HEK293 (cell line): ENCODE measurements around the gene ZNF692.

Experiments
- ATF2 ChIP-seq: fragments of 450-650 bp; formaldehyde crosslinking; IDR thresholded peaks from 2 replicates; pipeline ENCODE4 v1.5.1; 2016; ENCODE audit warnings: missing biosample characterization, missing genetic modification characterization, low read depth
- CTCF ChIP-seq: fragments of 450-650 bp; formaldehyde crosslinking; IDR thresholded peaks from 2 replicates; pipeline ENCODE4 v1.5.1; 2016; ENCODE audit warnings: missing biosample characterization, missing genetic modification characterization
- KLF1 ChIP-seq: fragments of 450-650 bp; formaldehyde crosslinking; IDR thresholded peaks from 2 replicates; pipeline ENCODE4 v1.5.1; 2016; ENCODE audit warnings: missing biosample characterization, missing genetic modification characterization
- RBAK ChIP-seq: fragments of 450-650 bp; formaldehyde crosslinking; IDR thresholded peaks from 2 replicates; pipeline ENCODE4 v1.5.1; 2016; ENCODE audit warnings: missing biosample characterization, missing genetic modification characterization
- SCRT1 ChIP-seq: fragments of 450-650 bp; formaldehyde crosslinking; IDR thresholded peaks from 2 replicates; pipeline ENCODE4 v1.5.1; 2016; ENCODE audit warnings: missing biosample characterization, missing genetic modification characterization, borderline replicate concordance
- SETDB1 ChIP-seq: IDR thresholded peaks from one replicate; pipeline ENCODE4 v1.6.1; 2017; ENCODE audit warnings: mild to moderate bottlenecking, low read length, moderate library complexity, mixed read lengths; ENCODE audit not compliant: insufficient read length
- SP2 ChIP-seq: fragments of 450-650 bp; formaldehyde crosslinking; IDR thresholded peaks from 2 replicates; pipeline ENCODE4 v1.5.1; 2016; ENCODE audit warnings: missing biosample characterization, missing genetic modification characterization
- SP7 ChIP-seq: fragments of 450-650 bp; formaldehyde crosslinking; IDR thresholded peaks from 2 replicates; pipeline ENCODE4 v1.5.1; 2016; ENCODE audit warnings: missing biosample characterization, missing genetic modification characterization
- ZNF140 ChIP-seq: fragments of 450-650 bp; formaldehyde crosslinking; IDR thresholded peaks from 2 replicates; pipeline ENCODE4 v1.5.1; 2016; ENCODE audit warnings: missing biosample characterization, missing genetic modification characterization
- ZNF335 ChIP-seq: fragments of 450-650 bp; formaldehyde crosslinking; conservative IDR thresholded peaks from 2 replicates; pipeline ENCODE4 v1.5.1; 2016; ENCODE audit warnings: missing biosample characterization, missing genetic modification characterization
- ZNF600 ChIP-seq: fragments of 450-650 bp; formaldehyde crosslinking; IDR thresholded peaks from 2 replicates; pipeline ENCODE4 v1.5.1; 2016; ENCODE audit warnings: missing biosample characterization, missing genetic modification characterization
- ZNF610 ChIP-seq: fragments of 450-650 bp; formaldehyde crosslinking; IDR thresholded peaks from 2 replicates; pipeline ENCODE4 v1.5.1; 2016; ENCODE audit warnings: missing biosample characterization, missing genetic modification characterization, borderline replicate concordance
- ZNF785 ChIP-seq: fragments of 450-650 bp; formaldehyde crosslinking; IDR thresholded peaks from 2 replicates; pipeline ENCODE4 v1.5.1; 2016; ENCODE audit warnings: missing biosample characterization, missing genetic modification characterization
- TF ChIP-seq, protein P1 (sequence below): fragments of 450-650 bp; formaldehyde crosslinking; IDR thresholded peaks from 2 replicates; pipeline ENCODE4 v1.5.1; 2016; ENCODE audit warnings: missing biosample characterization, missing genetic modification characterization

DNA sequence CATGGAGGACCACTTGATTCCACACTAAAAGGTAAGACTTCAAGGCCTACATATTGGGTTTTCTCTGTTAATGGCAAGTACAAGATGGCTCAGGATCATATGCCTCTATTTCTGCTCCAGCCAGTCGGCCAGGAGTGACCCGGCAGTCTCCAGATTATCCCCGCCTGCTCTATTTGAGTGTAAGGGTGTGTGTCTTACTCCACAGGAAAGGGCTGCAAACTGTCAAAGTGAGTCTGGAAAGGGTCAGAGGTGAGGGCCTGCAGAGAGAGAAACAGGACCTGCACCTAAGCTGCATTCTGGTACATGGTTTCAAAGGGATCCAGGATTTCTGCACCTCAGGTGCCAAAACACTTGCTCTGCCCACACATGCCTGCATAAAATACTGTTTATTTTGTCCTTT is 9.2 kb downstream of the ZNF692 start:
- TF ChIP-seq SETDB1 (no peak), CTCF (tag by site-specific recombination) (no peak), SP7 (tag by site-specific recombination) (no peak), ZNF335 (tag by site-specific recombination) (no peak), ZNF600 (tag by site-specific recombination) (no peak), ZNF785 (no peak), KLF1 (no peak), RBAK (tag by site-specific recombination) (no peak), SCRT1 (tag by site-specific recombination) (no peak), SP2 (no peak), ZNF140 (tag by site-specific recombination) (no peak), ATF2 (tag by site-specific recombination) (no peak), ZNF610 (tag by site-specific recombination) (no peak)
- TF ChIP-seq, protein P1, sequence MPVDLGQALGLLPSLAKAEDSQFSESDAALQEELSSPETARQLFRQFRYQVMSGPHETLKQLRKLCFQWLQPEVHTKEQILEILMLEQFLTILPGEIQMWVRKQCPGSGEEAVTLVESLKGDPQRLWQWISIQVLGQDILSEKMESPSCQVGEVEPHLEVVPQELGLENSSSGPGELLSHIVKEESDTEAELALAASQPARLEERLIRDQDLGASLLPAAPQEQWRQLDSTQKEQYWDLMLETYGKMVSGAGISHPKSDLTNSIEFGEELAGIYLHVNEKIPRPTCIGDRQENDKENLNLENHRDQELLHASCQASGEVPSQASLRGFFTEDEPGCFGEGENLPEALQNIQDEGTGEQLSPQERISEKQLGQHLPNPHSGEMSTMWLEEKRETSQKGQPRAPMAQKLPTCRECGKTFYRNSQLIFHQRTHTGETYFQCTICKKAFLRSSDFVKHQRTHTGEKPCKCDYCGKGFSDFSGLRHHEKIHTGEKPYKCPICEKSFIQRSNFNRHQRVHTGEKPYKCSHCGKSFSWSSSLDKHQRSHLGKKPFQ (tag by site-specific recombination): no peak
